Activated CD8-positive, alpha-beta memory T cell treated with anti-CD3 and anti-CD28 coated beads for 1 hour (primary cell): ENCODE results near the gene ROS1.
"Not testable (repeated sequence)": the region's sequence is repeated elsewhere in the genome, so short reads cannot be mapped to it uniquely, and the experiment has no call there.

Experiments
- DNase-seq, 2 donors: peaks; one replicate each; pipeline ENCODE4 v3.0.0-alpha.2; 2020; ENCODE audit warnings: low read depth in 1 of 2; ENCODE audit errors: extremely low read depth in 1 of 2

ROS1 gene

GRCh38 chr6:117387454-117387974 lies 38.2 kb downstream of the ROS1 start:
- no peak for DNase-seq

DNA sequence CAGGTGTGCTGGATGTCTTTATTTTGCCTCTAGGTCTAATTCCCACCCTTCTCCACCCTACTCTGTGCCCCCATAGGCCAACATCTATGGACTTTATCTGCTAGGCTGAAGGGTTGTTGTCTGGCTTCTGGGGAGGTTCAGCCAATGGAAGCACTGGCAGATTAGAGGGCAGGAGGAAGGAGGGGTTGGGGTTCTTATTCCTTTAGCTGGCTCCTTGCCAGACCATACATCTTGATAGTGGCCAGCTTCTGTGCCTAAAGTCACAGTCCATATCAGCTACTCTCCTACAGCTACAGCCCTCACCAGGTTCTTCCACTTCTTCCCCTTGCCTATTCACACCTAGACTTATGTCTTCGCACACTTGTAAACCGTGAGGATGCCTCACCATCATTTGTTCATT lies 41.1 kb downstream of the ROS1 start:
- no peak for DNase-seq

DNA sequence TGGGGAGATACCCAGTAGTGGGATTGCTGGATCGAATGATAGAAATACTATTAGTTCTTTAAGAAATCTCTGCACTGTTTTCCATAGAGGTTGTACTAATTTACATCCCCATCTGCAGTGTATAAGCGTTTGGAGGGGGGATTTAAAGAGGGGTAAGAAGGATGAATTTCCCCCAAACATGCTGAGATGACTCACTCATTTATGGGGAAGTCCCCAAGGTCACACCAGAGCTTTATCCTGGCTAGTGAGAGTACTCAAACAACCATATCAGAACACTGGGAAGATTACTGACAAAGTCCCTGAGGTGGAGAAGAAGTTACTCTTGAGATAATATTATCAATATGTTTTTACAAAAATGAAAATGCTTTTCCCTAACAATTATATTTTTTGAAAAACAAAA lies 44.0 kb downstream of the ROS1 start:
- DNase-seq: no peak

GRCh38 chr6:117380298-117380697 lies 45.4 kb downstream of the ROS1 start:
- DNase-seq: no peak

GRCh38 chr6:117375446-117375845 lies 50.3 kb downstream of the ROS1 start:
- DNase-seq: no peak

DNA sequence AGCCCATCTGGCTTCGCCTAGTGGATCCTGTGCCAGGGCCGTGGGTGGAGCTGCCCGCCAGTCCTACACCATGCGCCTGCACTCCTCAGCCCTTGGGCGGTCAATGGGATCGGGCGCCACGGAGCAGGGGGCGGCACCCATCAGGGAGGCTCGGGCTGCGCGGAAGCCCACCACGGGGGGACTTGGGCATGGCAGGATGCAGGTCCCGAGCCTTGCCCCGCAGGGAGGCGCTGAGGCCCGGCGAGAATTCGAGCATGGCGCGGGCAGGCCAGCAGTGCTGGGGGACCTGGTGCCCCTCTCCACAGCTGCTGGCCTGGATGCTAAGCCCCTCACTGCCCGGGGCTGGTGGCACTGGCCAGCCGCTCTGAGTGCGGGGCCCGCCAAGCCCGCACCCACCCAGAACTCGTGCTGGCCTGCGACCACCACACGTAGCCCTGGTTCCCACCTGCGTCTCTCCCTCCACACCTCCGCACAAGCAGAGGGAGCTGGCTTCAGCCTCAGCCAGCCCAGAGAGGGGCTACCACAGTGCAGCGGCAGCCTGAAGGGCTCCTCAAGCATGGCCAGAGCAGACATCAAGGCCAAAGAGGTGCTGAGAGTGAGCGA lies 52.4 kb downstream of the ROS1 start:
- DNase-seq: no peak

DNA sequence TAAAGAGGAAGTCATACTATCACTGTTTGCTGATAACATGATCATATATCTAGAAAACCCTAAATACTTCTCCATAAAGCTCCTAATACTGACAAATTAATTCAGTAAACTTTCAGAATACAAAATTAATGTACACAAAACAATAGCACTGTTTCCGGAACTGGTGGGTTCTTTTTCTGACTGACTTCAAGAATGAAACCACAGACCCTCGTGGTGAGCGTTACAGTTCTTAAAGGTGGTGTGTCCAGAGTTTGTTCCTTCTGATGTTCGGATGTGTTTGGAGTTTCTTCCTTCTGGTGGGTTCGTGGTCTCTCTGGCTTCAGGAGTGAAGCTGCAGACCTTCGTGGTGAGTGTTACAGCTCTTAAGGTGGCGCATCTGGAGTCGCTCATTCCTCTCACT lies 53.5 kb downstream of the ROS1 start:
- DNase-seq: not testable (repeated sequence)

GRCh38 chr6:117371492-117371891 lies 54.2 kb downstream of the ROS1 start:
- DNase-seq: no peak

DNA sequence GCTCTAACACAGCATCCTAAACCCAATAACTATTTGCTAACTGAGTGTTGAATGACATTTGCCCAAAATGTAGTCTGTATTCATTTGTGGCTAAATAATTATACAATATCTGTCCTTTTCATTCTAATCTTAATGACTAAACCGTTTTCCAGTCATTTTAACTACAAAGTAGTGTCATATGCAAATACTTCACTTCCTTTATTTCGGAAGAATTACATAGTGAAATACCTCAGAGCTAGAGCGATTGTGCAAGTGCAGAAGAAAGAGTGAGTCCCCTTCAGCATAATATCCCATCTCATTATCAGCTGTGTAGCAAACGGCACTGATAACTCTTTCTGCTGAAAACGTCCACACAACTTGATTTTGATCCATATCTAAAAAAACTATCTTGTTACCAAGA lies 66.2 kb downstream of the ROS1 start:
- no peak for DNase-seq

- DNase-seq: no peak
Measured at GRCh38 chr6:117354671-117355070, 71.1 kb downstream of the ROS1 start.

GRCh38 chr6:117352466-117353081 lies 73.2 kb downstream of the ROS1 start:
- DNase-seq: no peak

DNA sequence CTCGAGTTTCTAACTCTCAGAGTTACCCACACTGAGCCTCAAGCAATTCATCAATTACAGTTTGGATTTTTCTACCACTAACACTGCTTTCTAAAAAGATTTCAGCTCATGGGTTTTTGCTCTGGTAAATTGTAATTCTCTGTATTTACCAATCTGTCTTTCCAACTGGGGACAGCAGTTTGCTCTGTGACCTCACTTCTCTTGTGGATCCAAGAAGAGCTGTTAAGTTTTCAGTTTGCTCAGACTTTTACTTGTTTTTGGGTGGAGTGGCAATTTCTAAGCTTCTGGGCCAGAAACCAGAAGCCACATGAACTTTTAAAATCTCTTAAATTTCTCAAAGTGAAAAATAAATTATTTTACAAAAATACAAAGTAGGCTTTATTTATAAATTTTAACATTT lies 74.2 kb downstream of the ROS1 start:
- no peak for DNase-seq

GRCh38 chr6:117346142-117346930 lies 79.4 kb downstream of the ROS1 start:
- no peak for DNase-seq

DNA sequence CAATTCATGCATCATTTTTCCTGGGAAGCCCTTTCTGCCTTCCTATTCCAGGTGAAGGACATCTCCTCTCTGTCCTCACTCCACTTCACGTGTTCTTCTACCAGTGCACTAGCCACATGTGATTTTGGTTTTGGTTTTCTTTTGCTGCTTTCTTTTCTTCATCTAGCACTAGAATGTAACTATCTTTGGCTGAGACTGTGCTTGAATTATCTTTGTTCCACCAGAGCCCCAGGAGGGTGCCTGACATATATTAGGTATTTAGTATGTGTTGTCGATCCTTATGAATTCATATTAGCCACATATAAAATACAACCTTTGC lies 80.5 kb downstream of the ROS1 start:
- DNase-seq: no peak

DNA sequence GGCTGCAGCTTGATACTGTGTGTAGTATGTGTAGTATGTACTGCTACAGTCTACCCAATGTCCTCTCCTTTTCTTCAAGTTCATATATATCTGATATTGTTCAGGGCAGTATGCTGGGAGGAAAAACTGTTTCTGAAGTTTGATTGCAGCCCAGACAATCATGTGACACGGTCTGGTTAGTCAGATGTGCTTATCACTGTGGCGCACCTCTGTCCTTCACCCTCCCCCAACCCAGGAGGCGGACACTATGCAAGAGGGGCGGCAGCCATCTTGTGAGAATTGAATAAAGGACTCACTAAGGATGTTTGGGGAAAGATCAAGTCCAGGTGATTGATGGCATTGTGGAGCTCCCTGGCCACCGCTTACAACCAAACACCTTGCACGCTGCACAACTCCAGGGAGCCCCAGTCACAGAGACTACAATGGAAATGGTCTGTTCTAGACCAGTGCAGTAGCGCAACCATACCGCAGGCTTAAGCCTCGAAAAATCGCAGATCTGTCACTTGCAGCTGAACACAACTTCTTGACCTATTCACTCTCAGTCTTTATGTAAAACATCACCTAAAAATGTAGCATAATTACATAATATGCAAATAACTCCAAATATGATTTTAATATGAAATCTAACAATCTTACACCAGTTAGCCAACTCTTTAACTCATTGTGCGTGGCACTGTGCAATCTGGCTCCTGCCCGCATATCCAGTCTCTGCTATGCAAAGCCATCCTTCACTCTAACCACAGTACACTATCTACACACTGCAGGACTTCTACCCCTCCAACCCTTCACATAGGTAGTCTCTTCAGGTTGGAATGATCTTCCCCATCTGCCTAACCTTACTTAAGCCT lies 81.1 kb downstream of the ROS1 start:
- DNase-seq: no peak

DNA sequence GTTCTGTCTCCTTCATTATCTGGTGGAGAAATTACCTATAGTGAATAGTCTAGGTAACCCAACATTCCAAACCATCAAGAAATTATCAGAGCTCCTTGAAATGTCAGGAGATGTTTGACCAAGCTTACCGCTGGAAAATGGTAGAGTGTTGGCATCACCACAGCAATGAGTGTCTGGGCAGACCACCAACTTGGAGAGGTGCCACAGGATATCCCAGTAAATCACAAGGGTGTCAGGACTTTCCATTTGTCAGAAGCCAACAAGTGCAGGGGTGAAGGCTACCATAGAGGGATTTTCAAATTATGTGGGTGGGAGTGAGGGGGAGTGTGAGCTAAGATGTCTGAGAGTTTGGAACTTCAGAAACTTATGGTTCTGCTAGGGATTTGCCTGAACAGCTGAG lies 87.2 kb downstream of the ROS1 start:
- DNase-seq: no peak

DNA sequence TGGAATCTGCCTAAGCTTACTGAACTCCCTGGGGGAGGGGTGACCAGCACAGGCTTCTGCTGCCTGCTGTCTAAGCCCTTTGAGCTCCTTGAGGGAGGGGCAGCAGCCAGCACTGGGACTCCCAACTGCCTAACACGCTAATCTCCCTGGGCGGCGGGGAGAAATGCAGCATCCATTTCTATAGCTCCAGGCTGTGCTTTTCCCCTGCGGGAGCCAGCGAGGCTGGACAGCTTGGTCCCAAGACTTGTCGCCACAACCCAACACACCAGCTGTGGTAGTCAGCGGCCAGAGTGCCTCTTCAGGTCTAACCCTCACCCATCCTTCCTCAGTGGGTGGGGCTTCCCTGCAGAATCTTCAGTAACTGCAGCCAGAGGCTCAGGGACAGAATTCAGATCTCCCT lies 95.8 kb downstream of the ROS1 start:
- DNase-seq: no peak

DNA sequence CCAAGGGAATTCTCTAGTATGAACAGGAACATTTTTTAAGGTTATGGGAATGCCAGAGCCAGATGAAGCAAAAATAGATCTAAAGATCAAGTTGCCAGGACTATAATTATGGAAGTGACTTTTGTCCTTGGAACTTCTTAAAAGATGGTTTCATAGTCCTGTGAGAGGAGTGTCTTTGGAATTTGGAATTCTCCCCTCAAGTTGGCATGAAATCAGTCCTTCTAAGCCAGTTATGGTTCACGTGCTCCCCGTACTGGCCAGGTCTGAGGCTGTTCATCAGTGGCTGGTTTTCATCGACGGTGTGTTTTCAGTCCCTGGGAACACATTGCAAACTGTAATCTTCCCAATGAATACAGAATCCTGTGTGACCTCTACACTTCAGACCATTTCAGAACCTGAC lies 97.2 kb downstream of the ROS1 start:
- no peak for DNase-seq

GRCh38 chr6:117328005-117328389 lies 97.7 kb downstream of the ROS1 start:
- DNase-seq: no peak

DNA sequence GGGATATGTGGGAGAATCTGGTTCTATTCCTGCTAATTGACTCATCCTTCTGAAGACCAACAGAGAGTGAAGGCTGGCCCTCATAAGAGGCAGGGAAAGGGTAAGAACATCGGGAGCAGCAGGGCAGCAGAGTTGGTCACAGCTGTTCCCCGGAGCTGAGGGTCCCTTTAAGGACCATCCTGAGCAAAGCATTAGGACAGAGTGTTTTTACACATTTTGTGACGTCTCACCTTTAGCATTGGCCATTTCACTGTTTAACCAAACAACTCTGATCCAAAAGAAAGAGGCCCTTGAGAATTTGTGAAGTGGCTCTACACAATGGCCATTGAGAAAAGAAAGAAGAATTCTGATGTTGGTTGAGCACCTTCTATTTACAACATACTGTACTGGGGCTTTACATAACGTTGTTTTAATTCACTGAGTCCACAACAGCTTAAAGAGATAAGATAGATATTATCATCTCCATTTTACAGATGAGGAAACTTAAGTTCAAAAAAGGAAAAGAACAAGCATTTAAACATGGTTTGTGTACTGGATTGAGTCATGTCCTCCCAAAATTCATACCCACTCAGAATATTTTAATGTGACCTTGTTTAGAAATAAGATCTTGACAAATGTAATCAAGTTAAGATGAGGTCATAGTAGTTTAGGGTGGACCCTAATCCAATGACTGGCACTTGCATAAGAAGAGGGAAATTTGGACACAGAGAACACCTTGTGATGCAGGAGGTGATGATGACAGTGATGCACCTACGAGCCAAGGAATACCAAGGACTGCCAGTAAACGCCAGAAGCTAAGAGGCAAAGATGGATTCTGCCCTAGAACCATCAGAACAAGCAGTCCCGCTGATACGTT lies 98.4 kb downstream of the ROS1 start:
- DNase-seq: no peak
